GM19468 (cell line): ENCODE results near the gene DENND1C.
"Not testable (repeated sequence)": the region's sequence is repeated elsewhere in the genome, so short reads cannot be mapped to it uniquely, and the experiment has no call there.

Experiments used
- ATAC-seq: cut with Tn5 transposase; IDR thresholded peaks from one replicate; pipeline ENCODE4 v1.9.1; 2021; ENCODE audit warnings: mild to moderate bottlenecking, moderate library complexity, moderate number of reproducible peaks; ENCODE audit not compliant: unreplicated experiment; ENCODE audit errors: extremely low read depth

The DENND1C gene

GRCh38 chr19:6458695-6459261 lies 22.8 kb downstream of the DENND1C start:
- no peak for ATAC-seq

GRCh38 chr19:6457958-6458694 lies 23.5 kb downstream of the DENND1C start:
- no peak for ATAC-seq

- no peak for ATAC-seq
These were observed 25.7 kb downstream of the DENND1C start for GRCh38 chr19:6455924-6456323.

- no peak for ATAC-seq
These were observed 27.5 kb downstream of the DENND1C start for GRCh38 chr19:6453951-6454565.

GRCh38 chr19:6452899-6453298 lies 28.7 kb downstream of the DENND1C start:
- ATAC-seq, result no peak

- ATAC-seq, result no peak
These were observed 29.4 kb downstream of the DENND1C start for GRCh38 chr19:6452223-6452614.

GRCh38 chr19:6451583-6452222 lies 29.9 kb downstream of the DENND1C start:
- no peak for ATAC-seq

GRCh38 chr19:6450166-6450565 lies 31.4 kb downstream of the DENND1C start:
- no peak for ATAC-seq

GRCh38 chr19:6448045-6448444 lies 33.5 kb downstream of the DENND1C start:
- no peak for ATAC-seq

GRCh38 chr19:6446452-6446851 lies 35.1 kb downstream of the DENND1C start:
- ATAC-seq, result no peak

- no peak for ATAC-seq
These were observed 37.6 kb downstream of the DENND1C start for GRCh38 chr19:6443986-6444385.

GRCh38 chr19:6442087-6442688 lies 39.4 kb downstream of the DENND1C start:
- no peak for ATAC-seq

- no peak for ATAC-seq
These were observed 40.7 kb downstream of the DENND1C start for GRCh38 chr19:6440905-6441304.

GRCh38 chr19:6439743-6440142 lies 41.8 kb downstream of the DENND1C start:
- ATAC-seq, result no peak

GRCh38 chr19:6433663-6434062 lies 47.9 kb downstream of the DENND1C start, which contains the start of gene SLC25A41:
Gene SLC25A41 (minus strand): TSS chr19:6433763. CDS start chr19:6433693, 70 bp downstream.
- no peak for ATAC-seq

- no peak for ATAC-seq
These were observed 48.4 kb downstream of the DENND1C start for GRCh38 chr19:6433165-6433564.

- no peak for ATAC-seq
These were observed 49.7 kb downstream of the DENND1C start for GRCh38 chr19:6431891-6432290.

- no peak for ATAC-seq
These were observed 52.0 kb downstream of the DENND1C start for GRCh38 chr19:6429419-6430221.

- not testable (repeated sequence) for ATAC-seq
These were observed 52.7 kb downstream of the DENND1C start for GRCh38 chr19:6428692-6429418.
